NB4 (cell line): ENCODE data around the gene CD302.
A peak's percentile ranks its signal among the peaks of the same experiment; 100 is the strongest.

Experiments used
- DNase-seq: peaks from one replicate; pipeline ENCODE4 v3.0.0; 2010; ENCODE audit warnings: low read depth
- H3K4me3 ChIP-seq: one replicate; pipeline ENCODE4 v1.5.1; 2011; ENCODE audit warnings: mild to moderate bottlenecking, low read depth, low read length, moderate library complexity
- MYC ChIP-seq: IDR thresholded peaks from 2 replicates; pipeline ENCODE4 v1.6.1; 2011; ENCODE audit warnings: low read depth, low read length
- POLR2A ChIP-seq: IDR thresholded peaks from 2 replicates; pipeline ENCODE4 v1.6.1; 2011; ENCODE audit warnings: mild to moderate bottlenecking; ENCODE audit not compliant: insufficient read length; ENCODE audit errors: extremely low read depth
- TF ChIP-seq, protein P1 (sequence below): IDR thresholded peaks from one replicate; pipeline ENCODE4 v1.5.1; 2012; ENCODE audit warnings: low read depth, low read length
- TF ChIP-seq, protein P2 (sequence below): IDR thresholded peaks from 2 replicates; pipeline ENCODE4 v1.6.1; 2011; ENCODE audit warnings: low read depth, low read length

Gene CD302

DNA sequence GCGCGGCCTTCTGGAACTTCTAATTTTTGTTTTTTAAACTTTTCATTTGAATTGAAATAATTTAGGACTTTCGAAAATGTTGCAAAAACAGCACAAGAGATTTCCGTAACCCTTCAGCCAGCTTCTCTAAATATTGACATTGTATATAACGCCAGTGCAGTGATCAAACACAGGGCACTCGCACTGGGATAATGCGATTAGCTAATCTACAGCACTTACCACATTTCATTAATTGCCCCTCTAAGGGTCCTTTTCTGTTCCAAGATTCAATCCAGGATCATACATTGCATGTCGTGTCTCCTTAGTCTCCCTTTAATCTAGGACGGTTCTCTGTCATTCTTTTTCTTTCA lies 343 bp upstream of the CD302 start:
- peak; percentile 21 for DNase-seq
- TF ChIP-seq, protein P1, sequence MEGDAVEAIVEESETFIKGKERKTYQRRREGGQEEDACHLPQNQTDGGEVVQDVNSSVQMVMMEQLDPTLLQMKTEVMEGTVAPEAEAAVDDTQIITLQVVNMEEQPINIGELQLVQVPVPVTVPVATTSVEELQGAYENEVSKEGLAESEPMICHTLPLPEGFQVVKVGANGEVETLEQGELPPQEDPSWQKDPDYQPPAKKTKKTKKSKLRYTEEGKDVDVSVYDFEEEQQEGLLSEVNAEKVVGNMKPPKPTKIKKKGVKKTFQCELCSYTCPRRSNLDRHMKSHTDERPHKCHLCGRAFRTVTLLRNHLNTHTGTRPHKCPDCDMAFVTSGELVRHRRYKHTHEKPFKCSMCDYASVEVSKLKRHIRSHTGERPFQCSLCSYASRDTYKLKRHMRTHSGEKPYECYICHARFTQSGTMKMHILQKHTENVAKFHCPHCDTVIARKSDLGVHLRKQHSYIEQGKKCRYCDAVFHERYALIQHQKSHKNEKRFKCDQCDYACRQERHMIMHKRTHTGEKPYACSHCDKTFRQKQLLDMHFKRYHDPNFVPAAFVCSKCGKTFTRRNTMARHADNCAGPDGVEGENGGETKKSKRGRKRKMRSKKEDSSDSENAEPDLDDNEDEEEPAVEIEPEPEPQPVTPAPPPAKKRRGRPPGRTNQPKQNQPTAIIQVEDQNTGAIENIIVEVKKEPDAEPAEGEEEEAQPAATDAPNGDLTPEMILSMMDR = no peak
- TF ChIP-seq MYC (no peak), POLR2A (no peak)
- TF ChIP-seq, protein P2, sequence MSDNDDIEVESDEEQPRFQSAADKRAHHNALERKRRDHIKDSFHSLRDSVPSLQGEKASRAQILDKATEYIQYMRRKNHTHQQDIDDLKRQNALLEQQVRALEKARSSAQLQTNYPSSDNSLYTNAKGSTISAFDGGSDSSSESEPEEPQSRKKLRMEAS = no peak
- H3K4me3 ChIP-seq = peak overlapping the region; percentile 50

DNA sequence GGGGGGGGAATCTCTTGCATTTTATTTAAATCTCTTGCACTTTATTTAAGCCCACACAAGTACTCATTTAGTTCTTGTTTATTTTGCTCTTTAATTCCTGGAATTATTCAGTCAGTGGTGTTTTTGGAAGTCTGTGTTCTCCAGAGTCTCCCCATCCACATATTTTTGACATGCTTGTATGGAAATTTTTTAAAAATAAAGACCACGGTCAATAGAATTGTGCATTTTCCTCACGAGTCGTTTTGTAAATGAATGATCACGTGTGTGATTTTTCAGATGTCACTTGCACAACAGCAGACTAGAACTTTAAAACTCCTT lies 824 bp downstream of the CD302 start:
- H3K4me3 ChIP-seq = peak overlapping the region; percentile 77
- DNase-seq = no peak
- TF ChIP-seq POLR2A = no peak
- TF ChIP-seq, protein P2 = peak; percentile 50; the same call in 1 of the 2 replicates

DNA sequence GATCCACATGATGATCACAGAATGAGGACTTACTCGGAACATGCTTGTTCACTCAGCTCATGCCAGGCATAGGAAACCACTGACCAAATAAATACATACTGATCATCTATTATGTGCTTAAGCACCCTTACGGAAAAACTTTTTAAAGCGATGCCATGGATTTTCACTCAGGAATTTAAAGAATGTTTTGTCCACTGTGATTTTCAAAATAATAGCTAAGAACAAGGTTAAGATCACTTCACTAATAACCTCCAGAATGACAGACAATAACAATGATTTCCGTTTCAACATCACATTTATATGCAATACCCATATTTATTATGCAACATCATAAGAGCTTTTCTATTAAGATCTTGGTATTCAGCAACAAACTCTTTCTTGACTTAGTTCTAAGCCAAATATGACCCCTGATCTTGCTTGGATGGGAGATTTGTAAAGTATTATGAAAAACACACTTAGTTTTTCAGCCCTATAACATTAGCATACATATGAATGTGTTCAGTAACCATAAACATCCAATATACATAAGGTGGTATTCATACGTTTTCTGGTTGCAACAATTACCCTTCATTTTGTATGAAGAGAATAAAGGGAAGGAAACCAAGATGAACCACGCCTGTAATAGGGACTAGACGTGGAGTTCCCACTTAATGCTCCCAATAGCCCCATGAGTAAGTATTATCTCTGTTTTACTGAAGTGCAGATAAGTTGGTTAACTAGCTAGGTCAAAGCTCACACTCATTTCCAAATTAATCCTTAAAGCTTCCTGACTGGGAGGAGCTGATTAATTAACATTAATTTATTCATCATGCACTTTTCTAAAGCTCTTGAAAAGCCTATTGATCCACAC lies 1.9 kb downstream of the CD302 start:
- peak overlapping the region; percentile 77 for H3K4me3 ChIP-seq
- TF ChIP-seq MYC (no peak), POLR2A (no peak)
- TF ChIP-seq, protein P1 = no peak
- TF ChIP-seq, protein P2 = no peak
- peak; percentile 38 for DNase-seq

DNA sequence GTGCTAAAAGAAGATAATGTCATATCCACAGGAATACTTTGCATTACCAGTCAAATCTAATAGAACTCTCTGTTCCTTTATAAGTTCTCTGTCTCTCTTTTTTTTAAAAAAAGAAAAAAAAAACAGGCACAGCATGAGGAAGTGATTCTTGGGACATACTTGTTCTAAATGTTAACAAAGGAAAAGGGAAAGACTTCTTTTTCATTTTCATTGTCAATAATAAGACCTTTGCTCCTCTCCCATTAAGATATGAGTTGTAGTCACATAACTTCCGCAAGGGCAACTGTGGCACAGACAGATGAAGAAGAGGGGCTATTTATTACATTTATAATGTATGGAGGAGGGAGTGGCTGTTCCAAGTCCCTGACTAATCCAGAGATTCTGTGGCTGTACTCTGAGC lies 4.7 kb downstream of the CD302 start:
- TF ChIP-seq MYC = no peak
- TF ChIP-seq, protein P1 = no peak
- TF ChIP-seq, protein P2 = no peak
- no peak for TF ChIP-seq POLR2A
- DNase-seq = no peak
- H3K4me3 ChIP-seq = no peak overlapping the region

DNA sequence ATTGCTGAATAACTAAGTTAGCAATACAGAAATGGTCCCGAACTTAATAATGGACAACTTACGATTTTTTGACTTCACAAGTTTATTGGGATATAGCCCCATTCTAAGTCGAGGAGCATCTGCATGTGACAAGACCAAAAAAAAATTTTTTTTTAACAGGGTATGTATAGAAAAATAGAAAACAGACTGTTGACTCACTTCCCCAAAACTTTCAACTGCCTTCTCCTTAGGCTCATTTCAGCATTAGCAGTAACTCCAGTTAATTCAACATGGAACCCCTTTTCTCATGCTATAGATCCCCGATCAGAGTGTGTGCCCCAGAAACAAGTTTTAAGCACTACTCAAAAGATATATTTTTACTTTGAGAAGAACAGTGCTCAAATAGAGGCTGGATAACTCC lies 5.4 kb downstream of the CD302 start:
- TF ChIP-seq MYC (no peak), POLR2A (no peak)
- TF ChIP-seq, protein P2 = no peak
- TF ChIP-seq, protein P1 = no peak

DNA sequence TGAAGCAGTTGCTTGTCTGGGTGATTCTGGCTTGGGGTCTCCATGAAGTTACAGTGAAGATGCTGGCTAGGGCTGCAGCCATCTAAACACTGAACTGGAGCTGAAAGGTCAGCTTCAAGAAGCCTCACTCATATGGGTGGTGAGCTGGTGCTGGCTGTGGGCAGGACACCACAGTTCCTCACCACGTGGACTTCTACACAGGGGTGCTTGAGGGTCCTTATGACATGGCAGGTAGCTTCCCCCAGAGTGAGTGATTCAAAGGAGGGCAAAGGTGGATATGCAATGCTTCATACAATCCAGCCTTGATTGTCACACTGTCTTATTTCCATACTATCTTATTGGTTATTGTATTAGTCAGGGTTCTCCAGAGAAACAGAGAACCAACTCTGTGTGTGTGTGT lies 6.0 kb downstream of the CD302 start:
- no peak overlapping the region for H3K4me3 ChIP-seq
- TF ChIP-seq, protein P2 = no peak
- TF ChIP-seq, protein P1 = no peak
- TF ChIP-seq MYC = no peak
- no peak for TF ChIP-seq POLR2A
- no peak for DNase-seq

More for the DNA sequence above, 5.4 kb downstream of the CD302 start:
- H3K4me3 ChIP-seq = no peak overlapping the region
- peak; percentile 31 for DNase-seq
